Heart left ventricle (tissue), 16 donors: ENCODE data around the gene HSH2D. TPM values are rescaled to one million over a fixed set of nuclear protein-coding genes. Genes with fewer than 3 reads are reported as not detected.
A peak's percentile ranks its signal among the peaks of the same experiment; 100 is the strongest.
"Not testable (repeated sequence)": the region's sequence is repeated elsewhere in the genome, so short reads cannot be mapped to it uniquely, and the experiment has no call there.

ENCODE experiments used
- ATAC-seq, 4 donors: fragments of 200-7000 bp; cut with Tn5 transposase; one replicate each; pipeline ENCODE4 v1.9.1; 2020 to 2022; ENCODE audit warnings: moderate library complexity in 4 of 4, mild to moderate bottlenecking in 3 of 4, moderate number of reproducible peaks in 1 of 4
- DNase-seq, 5 donors: peaks; one replicate each; pipeline ENCODE4 v3.0.0-alpha.2; 2020
- H3K27ac ChIP-seq, 12 donors: fragments of 200-600 bp; sonication (generic) in 4 of 12; one replicate each; pipeline versions ENCODE4 v1.5.0 to v1.8.0; 2016 to 2022; ENCODE audit warnings: mild to moderate bottlenecking in 2 of 12
- H3K27me3 ChIP-seq, 9 donors: fragments of 200-600 bp; sonication (generic) in 2 of 9; one replicate each; pipeline versions ENCODE4 v1.5.1 to v1.8.0; 2016 to 2022; ENCODE audit warnings: mild to moderate bottlenecking in 3 of 9
- H3K36me3 ChIP-seq, 9 donors: fragments of 200-600 bp; sonication (generic) in 2 of 9; one replicate each; pipeline versions ENCODE4 v1.5.0 to v1.8.0; 2018 to 2022; ENCODE audit warnings: mild to moderate bottlenecking in 2 of 9
- H3K4me1 ChIP-seq, 12 donors: fragments of 200-600 bp; sonication (generic) in 4 of 12; one replicate each; pipeline versions ENCODE4 v1.5.0 to v1.8.0; 2016 to 2022; ENCODE audit warnings: mild to moderate bottlenecking in 3 of 12
- H3K4me3 ChIP-seq, 12 donors: fragments of 200-600 bp; sonication (generic) in 4 of 12; one replicate each; pipeline versions ENCODE4 v1.5.0 to v1.8.0; 2017 to 2022; ENCODE audit warnings: mild to moderate bottlenecking in 9 of 12, moderate library complexity in 4 of 12
- H3K9me3 ChIP-seq, 12 donors: fragments of 200-600 bp; sonication (generic) in 4 of 12; one replicate each; pipeline versions ENCODE4 v1.5.0 to v1.8.0; 2016 to 2022; ENCODE audit warnings: mild to moderate bottlenecking in 1 of 12
- CTCF ChIP-seq, 12 donors: fragments of 200-600 bp; sonication (generic) in 4 of 12; IDR thresholded peaks; one replicate each; pipeline versions ENCODE4 v1.5.0 to v1.8.0; 2018 to 2022; ENCODE audit warnings: antibody characterized with exemption in 12 of 12, mild to moderate bottlenecking in 5 of 12
- POLR2A ChIP-seq, 2 donors: fragments of 450-650 bp; IDR thresholded peaks; one replicate each; pipeline ENCODE4 v1.6.1; 2017; ENCODE audit warnings: antibody characterized with exemption in 2 of 2, mild to moderate bottlenecking in 2 of 2, moderate library complexity in 2 of 2
- WGBS, 4 donors: extraction: QIAGEN DNeasy Blood & Tissue Kit in 2 of 4; methylation state at CpG; one replicate each; pipeline versions ENCODE4 v1.1.5 to v1.1.7; 2013 to 2018; 5-methylcytosine and 5-hydroxymethylcytosine counted together
- intact Hi-C, 10 donors: fragments of 100-400 bp; cut with DNase I; formaldehyde crosslinking; loops; one replicate each; pipeline versions ENCODE4 v1.11.1 to v1.14.2; 2022
- polyA plus RNA-seq, 2 donors: library from polyadenylated mRNA; stranded (reverse); fragments of 200-250 nt; gene quantifications; one replicate each; pipeline ENCODE4 v1.2.3, GENCODE V29; 2013
- total RNA-seq, 9 donors: library from RNA; depleted of rRNA in 2 of 9; stranded (reverse); fragments of >200 nt in 2 of 9; fragmentation: NEBNext Ultra II Directional in 3 of 9; extraction: Animal tissue kit (Norgen Biotek cat#: 25700) in 3 of 9; gene quantifications; one replicate each; pipeline versions ENCODE4 v1.1.0 to v1.2.4, GENCODE V29; 2016 to 2023
- donor health status: ischemic (EF 13 %, LVEDD 7.1; RV severe dilation, severe dysfunction).
- donor health status: healthy with polysubstance abuse.
- donor health status: DM: no; HTN: yes; CAD: no.
- donor health status: DM: no; HTN: no; CAD: no.
- donor health status: ischemic (EF 25% LVEDD 6.9; RV normal size, moderate dysfunction).
- donor health status: ischemic (EF 25% LVEDD 5.7; RV mildly dilated, moderate dysfunction).
- donor health status: healthy.
- donor health status: DM: yes; HTN: yes; CAD: no.
- donor health status: ischemic (EF 35%, LVEDD 5.7; RV mildly dilated, moderate dysfunction).
- donor health status: nonischemic (EF 11% LVEDD 7.7; RV severe dilation, severe dysfunction).
- donor health status: DM: yes; HTN: yes; CAD: no.
- donor health status: PGD.
- donor health status: ischemic (EF 29% LVEDD 5.4; RV normal size, mild dysfunction).
- donor health status: nonischemic (EF 23%, LVEDD 6.1; RV moderate dilation, normal function).

Gene HSH2D
- total and polyA plus RNA-seq, 11 donors, result 0.12 to 1.8 (median 0.30) TPM; not detected in 4

- intact Hi-C loops, result loop anchor here in 1 of 10 donors (5.0 kb wide), 1 partner anchor 73 kb away; no protein-coding TSS in a partner anchor
- H3K36me3 ChIP-seq, result peaks cover 0 to 43% (median 28%) of the 10 kb centered on the region in 9 donors
- no peak overlapping the region for H3K4me3 ChIP-seq
- 94 to 97% (median 95%) methylated on average over 9 of the region's 9 CpGs for WGBS, 4 donors
- peaks cover 4 to 88% (median 29%) of the 10 kb centered on the region in 12 donors for H3K4me1 ChIP-seq
- DNase-seq, result no peak
- no peaks in the 10 kb centered on the region for H3K27me3 ChIP-seq
- no peak for ATAC-seq
- TF ChIP-seq CTCF (IDR thresholded peaks at IDR 0.05) (no peak), POLR2A (IDR thresholded peaks at IDR 0.05) (no peak)
- H3K27ac ChIP-seq, result no peak overlapping the region
- no peaks in the 10 kb centered on the region for H3K9me3 ChIP-seq
Measured at GRCh38 chr19:16115301-16116039, 28.0 kb upstream of the HSH2D start.

GRCh38 chr19:16116067-16116466 lies 27.4 kb upstream of the HSH2D start:
- H3K27ac ChIP-seq, result no peak overlapping the region
- H3K4me3 ChIP-seq, result no peak overlapping the region
- peaks cover 0 to 49% (median 34%) of the 10 kb centered on the region in 9 donors for H3K36me3 ChIP-seq
- no peaks in the 10 kb centered on the region for H3K9me3 ChIP-seq
- no peaks in the 10 kb centered on the region for H3K27me3 ChIP-seq
- TF ChIP-seq CTCF (IDR thresholded peaks at IDR 0.05) (no peak), POLR2A (IDR thresholded peaks at IDR 0.05) (no peak)
- H3K4me1 ChIP-seq, result peaks cover 4 to 83% (median 26%) of the 10 kb centered on the region in 12 donors
- WGBS, 4 donors, result 63 to 67% (median 66%) methylated on average over 4 of the region's 4 CpGs
- no peak for DNase-seq
- ATAC-seq, result no peak
- intact Hi-C loops, result loop anchor here in 1 of 10 donors (5.0 kb wide), 1 partner anchor 74 kb away; no protein-coding TSS in a partner anchor

GRCh38 chr19:16117594-16118033 lies 25.9 kb upstream of the HSH2D start:
- Histone ChIP-seq H3K9me3 (no peaks in the 10 kb centered on the region), H3K4me1 (peaks cover 0 to 76% (median 19%) of the 10 kb centered on the region in 12 donors), H3K27me3 (no peaks in the 10 kb centered on the region), H3K36me3 (peaks cover 2 to 65% (median 49%) of the 10 kb centered on the region in 9 donors), H3K4me3 (no peak overlapping the region), H3K27ac (peak overlapping the region in 1 of 12 donors; percentile 87)
- no peak for DNase-seq
- intact Hi-C loops, result loop anchor here in 1 of 10 donors (5.0 kb wide), 1 partner anchor 75 kb away; no protein-coding TSS in a partner anchor
- TF ChIP-seq CTCF (IDR thresholded peaks at IDR 0.05) (no peak), POLR2A (IDR thresholded peaks at IDR 0.05) (no peak)
- ATAC-seq, result no peak
- WGBS, 4 donors, result 85 to 90% (median 88%) methylated on average over 11 of the region's 11 CpGs

GRCh38 chr19:16118489-16119033 lies 24.9 kb upstream of the HSH2D start:
- H3K27ac ChIP-seq, result peak overlapping the region in 1 of 12 donors; percentile 87
- TF ChIP-seq CTCF (IDR thresholded peaks at IDR 0.05), result no peak
- TF ChIP-seq POLR2A (IDR thresholded peaks at IDR 0.05), result no peak
- DNase-seq (peak in 2 of 5 donors; percentile 35 to 48), ATAC-seq (peak in 3 of 4 donors; percentile 33 to 63 (median 56))
- no peaks in the 10 kb centered on the region for H3K27me3 ChIP-seq
- peak overlapping the region in 1 of 12 donors; percentile 7 for H3K4me3 ChIP-seq
- peaks cover 0 to 67% (median 10%) of the 10 kb centered on the region in 12 donors for H3K4me1 ChIP-seq
- WGBS, 4 donors, result 82 to 88% (median 83%) methylated on average over 12 of the region's 12 CpGs
- intact Hi-C loops, result loop anchor here in 1 of 10 donors (5.0 kb wide), 1 partner anchor 76 kb away; no protein-coding TSS in a partner anchor
- H3K36me3 ChIP-seq, result peaks cover 2 to 73% (median 58%) of the 10 kb centered on the region in 9 donors
- no peaks in the 10 kb centered on the region for H3K9me3 ChIP-seq

- H3K9me3 ChIP-seq, ATAC-seq, DNase-seq, H3K27me3 ChIP-seq: not testable (repeated sequence)
- WGBS, 4 donors, result 88 to 92% (median 92%) methylated on average over 19 of the region's 19 CpGs
- H3K4me1 ChIP-seq, result peaks cover 0 to 60% (median 8%) of the 10 kb centered on the region in 12 donors
- intact Hi-C loops, result loop anchor here in 1 of 10 donors (5.0 kb wide), 1 partner anchor 77 kb away; no protein-coding TSS in a partner anchor
- peaks cover 2 to 80% (median 65%) of the 10 kb centered on the region in 9 donors for H3K36me3 ChIP-seq
- H3K27ac ChIP-seq, result peak overlapping the region in 1 of 12 donors; percentile 87
- H3K4me3 ChIP-seq, result peak overlapping the region in 1 of 12 donors; percentile 12
Measured at GRCh38 chr19:16119075-16119857, 24.2 kb upstream of the HSH2D start.
